K562 treated with DMSO at 1 percent for 4 hours (cell line): ENCODE results near the gene UGGT1. TPM values are rescaled to one million over a fixed set of nuclear protein-coding genes. Genes with fewer than 3 reads are reported as not detected.

Source experiments
- total RNA-seq: library from RNA; unstranded; fragments of 300-600 nt; gene quantifications from 2 replicates; pipeline ENCODE4 v1.2.3, GENCODE V29; 2022; ENCODE audit not compliant: insufficient read depth

The UGGT1 gene, protein sequence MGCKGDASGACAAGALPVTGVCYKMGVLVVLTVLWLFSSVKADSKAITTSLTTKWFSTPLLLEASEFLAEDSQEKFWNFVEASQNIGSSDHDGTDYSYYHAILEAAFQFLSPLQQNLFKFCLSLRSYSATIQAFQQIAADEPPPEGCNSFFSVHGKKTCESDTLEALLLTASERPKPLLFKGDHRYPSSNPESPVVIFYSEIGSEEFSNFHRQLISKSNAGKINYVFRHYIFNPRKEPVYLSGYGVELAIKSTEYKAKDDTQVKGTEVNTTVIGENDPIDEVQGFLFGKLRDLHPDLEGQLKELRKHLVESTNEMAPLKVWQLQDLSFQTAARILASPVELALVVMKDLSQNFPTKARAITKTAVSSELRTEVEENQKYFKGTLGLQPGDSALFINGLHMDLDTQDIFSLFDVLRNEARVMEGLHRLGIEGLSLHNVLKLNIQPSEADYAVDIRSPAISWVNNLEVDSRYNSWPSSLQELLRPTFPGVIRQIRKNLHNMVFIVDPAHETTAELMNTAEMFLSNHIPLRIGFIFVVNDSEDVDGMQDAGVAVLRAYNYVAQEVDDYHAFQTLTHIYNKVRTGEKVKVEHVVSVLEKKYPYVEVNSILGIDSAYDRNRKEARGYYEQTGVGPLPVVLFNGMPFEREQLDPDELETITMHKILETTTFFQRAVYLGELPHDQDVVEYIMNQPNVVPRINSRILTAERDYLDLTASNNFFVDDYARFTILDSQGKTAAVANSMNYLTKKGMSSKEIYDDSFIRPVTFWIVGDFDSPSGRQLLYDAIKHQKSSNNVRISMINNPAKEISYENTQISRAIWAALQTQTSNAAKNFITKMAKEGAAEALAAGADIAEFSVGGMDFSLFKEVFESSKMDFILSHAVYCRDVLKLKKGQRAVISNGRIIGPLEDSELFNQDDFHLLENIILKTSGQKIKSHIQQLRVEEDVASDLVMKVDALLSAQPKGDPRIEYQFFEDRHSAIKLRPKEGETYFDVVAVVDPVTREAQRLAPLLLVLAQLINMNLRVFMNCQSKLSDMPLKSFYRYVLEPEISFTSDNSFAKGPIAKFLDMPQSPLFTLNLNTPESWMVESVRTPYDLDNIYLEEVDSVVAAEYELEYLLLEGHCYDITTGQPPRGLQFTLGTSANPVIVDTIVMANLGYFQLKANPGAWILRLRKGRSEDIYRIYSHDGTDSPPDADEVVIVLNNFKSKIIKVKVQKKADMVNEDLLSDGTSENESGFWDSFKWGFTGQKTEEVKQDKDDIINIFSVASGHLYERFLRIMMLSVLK (N-terminal part only)
- total RNA-seq = 12.8 and 19.9 TPM in 2 replicates

GRCh38 chr2:128090945-128091725 is at the start of gene UGGT1:
Gene UGGT1, plus strand, starts transcription at chr2:128091200. Its CDS starts 158 bp downstream, at chr2:128091358.

Other genes with a start within 250 kb of the UGGT1 start
- 19.9 and 22.4 TPM in 2 replicates for gene POLR2D, start 233.0 kb upstream of the UGGT1 start, total RNA-seq
- 7.4 and 8.9 TPM in 2 replicates for gene AMMECR1L, start 205.2 kb upstream of the UGGT1 start, total RNA-seq
- 15.1 and 23.0 TPM in 2 replicates for gene SAP130, start 63.1 kb upstream of the UGGT1 start, total RNA-seq
- 16.4 and 16.8 TPM in 2 replicates for gene HS6ST1, start 227.7 kb downstream of the UGGT1 start, total RNA-seq